K562 (cell line): ENCODE results near the gene PRMT5. TPM values are rescaled to one million over a fixed set of nuclear protein-coding genes. Genes with fewer than 3 reads are reported as not detected.

ENCODE experiments used
- C11orf30 ChIP-seq: fragments of 450-650 bp; IDR thresholded peaks from 2 replicates; pipeline ENCODE4 v1.6.1; 2016; ENCODE audit warnings: low read depth, mild to moderate bottlenecking
- CBX1 ChIP-seq: sonication (generic); IDR thresholded peaks from 2 replicates; pipeline ENCODE4 v1.6.1; 2016; ENCODE audit warnings: antibody characterized with exemption, low read depth, mild to moderate bottlenecking
- FOXA1 ChIP-seq: fragments of 450-650 bp; IDR thresholded peaks from 2 replicates; pipeline ENCODE4 v1.6.1; 2016; ENCODE audit warnings: mild to moderate bottlenecking, borderline replicate concordance
- GATAD2B ChIP-seq: fragments of 450-650 bp; IDR thresholded peaks from 2 replicates; pipeline ENCODE4 v1.6.1; 2017; ENCODE audit warnings: mild to moderate bottlenecking, borderline replicate concordance
- HDAC2 ChIP-seq: fragments of 450-650 bp; IDR thresholded peaks from 2 replicates; pipeline ENCODE4 v1.6.1; 2016; ENCODE audit warnings: mild to moderate bottlenecking
- HNRNPL ChIP-seq: fragments of 200-400 bp; formaldehyde crosslinking; IDR thresholded peaks from 2 replicates; pipeline ENCODE4 v1.6.1; 2017; ENCODE audit warnings: low read depth, mild to moderate bottlenecking, low read length
- KHSRP ChIP-seq: fragments of 450-650 bp; IDR thresholded peaks from 2 replicates; pipeline ENCODE4 v1.6.1; 2017
- MAX ChIP-seq: sonication (generic); formaldehyde crosslinking; IDR thresholded peaks from 2 replicates; pipeline ENCODE4 v1.9.0; 2022; ENCODE audit warnings: mild to moderate bottlenecking, missing genetic modification reagents
- MGA ChIP-seq: fragments of 450-650 bp; IDR thresholded peaks from 2 replicates; pipeline ENCODE4 v1.6.1; 2016; ENCODE audit warnings: mild to moderate bottlenecking, moderate library complexity
- MYC ChIP-seq, 2 experiments: fragments of 250-450 bp in 1 of 2; sonication (Bioruptor Pico) in 1 of 2; IDR thresholded peaks; 2 replicates each; pipeline versions ENCODE4 v1.5.1 to v1.6.1; 2012 to 2021; ENCODE audit warnings: low read depth in 2 of 2, borderline replicate concordance in 1 of 2, improper control_type of control experiment in 1 of 2, low read length in 1 of 2, mild to moderate bottlenecking in 1 of 2, moderate library complexity in 1 of 2
- RHOXF2B ChIP-seq: fragments of 250-450 bp; sonication (Bioruptor Pico); conservative IDR thresholded peaks from 2 replicates; pipeline ENCODE4 v1.5.1; 2021
- TARDBP ChIP-seq: fragments of 450-650 bp; IDR thresholded peaks from 2 replicates; pipeline ENCODE4 v1.6.1; 2016
- ZKSCAN1 ChIP-seq: fragments of 150-350 bp; IDR thresholded peaks from 2 replicates; pipeline ENCODE4 v1.6.1; 2016; ENCODE audit warnings: low read depth, low read length
- ZNF699 ChIP-seq: fragments of 250-450 bp; sonication (Bioruptor Pico); IDR thresholded peaks from 2 replicates; pipeline ENCODE4 v1.8.0; 2021; ENCODE audit warnings: mild to moderate bottlenecking, moderate library complexity; ENCODE audit not compliant: insufficient replicate concordance
- polyA plus RNA-seq, 8 experiments: library from polyadenylated mRNA; depleted of rRNA in 4 of 8; stranded (reverse) in 5 of 8; unstranded in 3 of 8; fragments of >200 nt; fragmentation: Nextera tagmentation in 2 of 8; fragmentation: Illumina TruSeq in 1 of 8; extraction: Ambion mirVana in 2 of 8; extraction: Trizol in 1 of 8; gene quantifications; 2 replicates each; pipeline versions ENCODE4 v1.2.1 to v1.2.3, GENCODE V29; 2011 to 2014; ENCODE audit warnings: inconsistent platforms in 1 of 8, missing spikeins in 1 of 8
- total RNA-seq, 7 experiments: library from RNA; depleted of rRNA in 6 of 7; stranded (reverse); fragments of >200 nt in 6 of 7; fragmentation: Illumina TruSeq in 2 of 7; extraction: Trizol in 2 of 7; gene quantifications; 2 replicates each; pipeline versions ENCODE4 v1.2.1 to v1.2.3, GENCODE V29; 2011 to 2021; ENCODE audit warnings: low replicate concordance in 1 of 7
- TF ChIP-seq, protein P1 (sequence below): fragments of 250-450 bp; sonication (Bioruptor Pico); IDR thresholded peaks from 2 replicates; pipeline ENCODE4 v1.5.0; 2021

The PRMT5 gene
- total and polyA plus RNA-seq, 9 of the 15 experiments (the other 6 are each of a cell fraction or from before 2014, with no cell fraction given) = 114 to 552 (median 222) TPM

GRCh38 chr14:22929104-22929960 lies at the start of gene PRMT5 (continued):
- TF ChIP-seq MGA (no peak), KHSRP (no peak), TARDBP (no peak; the same call in 1 of the 2 replicates), HNRNPL (no peak), ZNF699 (CRISPR knock-in tag) (no peak), GATAD2B (no peak), RHOXF2B (CRISPR knock-in tag) (0 out of 2 replicates have a peak, but pooled peaks have one; percentile 64), MYC (IDR thresholded peaks at IDR 0.05; ENCODE audit: low read depth, low read length) (peak; percentile 99), MYC (CRISPR knock-in tag; IDR thresholded peaks at IDR 0.05; ENCODE audit: borderline replicate concordance, low read depth) (peak; percentile 96), HDAC2 (peak; percentile 80), CBX1 (no peak), C11orf30 (peak; percentile 79; the same call in 1 of the 2 replicates), FOXA1 (no peak), ZKSCAN1 (0 out of 2 replicates have a peak, but pooled peaks have one; percentile 15), MAX (CRISPR knock-in tag) (peak; percentile 95)
- TF ChIP-seq, protein P1, sequence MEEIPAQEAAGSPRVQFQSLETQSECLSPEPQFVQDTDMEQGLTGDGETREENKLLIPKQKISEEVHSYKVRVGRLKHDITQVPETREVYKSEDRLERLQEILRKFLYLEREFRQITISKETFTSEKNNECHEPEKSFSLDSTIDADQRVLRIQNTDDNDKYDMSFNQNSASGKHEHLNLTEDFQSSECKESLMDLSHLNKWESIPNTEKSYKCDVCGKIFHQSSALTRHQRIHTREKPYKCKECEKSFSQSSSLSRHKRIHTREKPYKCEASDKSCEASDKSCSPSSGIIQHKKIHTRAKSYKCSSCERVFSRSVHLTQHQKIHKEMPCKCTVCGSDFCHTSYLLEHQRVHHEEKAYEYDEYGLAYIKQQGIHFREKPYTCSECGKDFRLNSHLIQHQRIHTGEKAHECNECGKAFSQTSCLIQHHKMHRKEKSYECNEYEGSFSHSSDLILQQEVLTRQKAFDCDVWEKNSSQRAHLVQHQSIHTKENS = no peak
